ENCODE results near the gene U2SURP.

GRCh38 chr3:142953443-142953842 lies 47.9 kb upstream of the U2SURP start:
- no peak for TF ChIP-seq POLR2A (IDR thresholded peaks at IDR 0.05; ENCODE audit: low read length)
- TF ChIP-seq GATA1 (IDR thresholded peaks at IDR 0.05; ENCODE audit: low read depth, low read length) = no peak

All from erythroblast (primary cell).